Measurements from ENCODE around the gene DACH2.

DNA sequence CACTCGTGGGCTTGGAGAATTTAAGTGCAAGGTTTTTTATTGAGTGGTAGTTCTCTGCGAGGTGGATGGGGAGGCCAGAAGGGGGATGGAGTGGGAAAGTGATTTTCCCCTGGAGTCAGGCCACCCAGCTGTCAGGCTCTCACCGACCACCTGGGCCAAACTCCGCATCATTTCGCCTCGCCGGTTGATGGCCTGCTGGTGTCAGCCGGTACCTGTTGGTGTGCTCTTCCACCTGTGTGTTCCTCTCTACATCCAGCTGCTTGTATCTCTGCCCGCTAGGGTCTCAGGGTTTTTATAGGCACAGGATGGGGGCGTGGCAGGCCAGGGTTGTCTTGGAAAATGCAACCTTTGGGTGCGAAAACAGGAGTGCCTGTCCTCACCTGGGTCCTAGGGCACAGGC lies 200.9 kb downstream of the DACH2 start:
- no peak for TF ChIP-seq POLR2A (IDR thresholded peaks at IDR 0.05)
- TF ChIP-seq, protein P1, sequence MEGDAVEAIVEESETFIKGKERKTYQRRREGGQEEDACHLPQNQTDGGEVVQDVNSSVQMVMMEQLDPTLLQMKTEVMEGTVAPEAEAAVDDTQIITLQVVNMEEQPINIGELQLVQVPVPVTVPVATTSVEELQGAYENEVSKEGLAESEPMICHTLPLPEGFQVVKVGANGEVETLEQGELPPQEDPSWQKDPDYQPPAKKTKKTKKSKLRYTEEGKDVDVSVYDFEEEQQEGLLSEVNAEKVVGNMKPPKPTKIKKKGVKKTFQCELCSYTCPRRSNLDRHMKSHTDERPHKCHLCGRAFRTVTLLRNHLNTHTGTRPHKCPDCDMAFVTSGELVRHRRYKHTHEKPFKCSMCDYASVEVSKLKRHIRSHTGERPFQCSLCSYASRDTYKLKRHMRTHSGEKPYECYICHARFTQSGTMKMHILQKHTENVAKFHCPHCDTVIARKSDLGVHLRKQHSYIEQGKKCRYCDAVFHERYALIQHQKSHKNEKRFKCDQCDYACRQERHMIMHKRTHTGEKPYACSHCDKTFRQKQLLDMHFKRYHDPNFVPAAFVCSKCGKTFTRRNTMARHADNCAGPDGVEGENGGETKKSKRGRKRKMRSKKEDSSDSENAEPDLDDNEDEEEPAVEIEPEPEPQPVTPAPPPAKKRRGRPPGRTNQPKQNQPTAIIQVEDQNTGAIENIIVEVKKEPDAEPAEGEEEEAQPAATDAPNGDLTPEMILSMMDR (IDR thresholded peaks at IDR 0.05): no peak
- no peak for TF ChIP-seq POLR2AphosphoS5 (IDR thresholded peaks at IDR 0.05)

Data from transverse colon (tissue), 4 donors.